Measurements from ENCODE around the gene SMIM36.
"Not testable (repeated sequence)": the region's sequence is repeated elsewhere in the genome, so short reads cannot be mapped to it uniquely, and the experiment has no call there.

SMIM36 gene

GRCh38 chr17:55507669-55508068 lies 3.6 kb downstream of the SMIM36 start:
- not testable (repeated sequence) for DNase-seq (ENCODE audit: low read depth in 2 of 3, low spot score in 1 of 3)

GRCh38 chr17:55501626-55502025 lies 9.6 kb downstream of the SMIM36 start:
- not testable (repeated sequence) for DNase-seq (ENCODE audit: low read depth in 2 of 3, low spot score in 1 of 3)

- no peak for DNase-seq (ENCODE audit: low read depth in 2 of 3, low spot score in 1 of 3)
Observed at GRCh38 chr17:55500103-55500502, 11.1 kb downstream of the SMIM36 start.

GRCh38 chr17:55496094-55496881 lies 15.0 kb downstream of the SMIM36 start:
- no peak for DNase-seq (ENCODE audit: low read depth in 2 of 3, low spot score in 1 of 3)

- no peak for DNase-seq (ENCODE audit: low read depth in 2 of 3, low spot score in 1 of 3)
Observed at GRCh38 chr17:55495239-55495638, 16.0 kb downstream of the SMIM36 start.

DNA sequence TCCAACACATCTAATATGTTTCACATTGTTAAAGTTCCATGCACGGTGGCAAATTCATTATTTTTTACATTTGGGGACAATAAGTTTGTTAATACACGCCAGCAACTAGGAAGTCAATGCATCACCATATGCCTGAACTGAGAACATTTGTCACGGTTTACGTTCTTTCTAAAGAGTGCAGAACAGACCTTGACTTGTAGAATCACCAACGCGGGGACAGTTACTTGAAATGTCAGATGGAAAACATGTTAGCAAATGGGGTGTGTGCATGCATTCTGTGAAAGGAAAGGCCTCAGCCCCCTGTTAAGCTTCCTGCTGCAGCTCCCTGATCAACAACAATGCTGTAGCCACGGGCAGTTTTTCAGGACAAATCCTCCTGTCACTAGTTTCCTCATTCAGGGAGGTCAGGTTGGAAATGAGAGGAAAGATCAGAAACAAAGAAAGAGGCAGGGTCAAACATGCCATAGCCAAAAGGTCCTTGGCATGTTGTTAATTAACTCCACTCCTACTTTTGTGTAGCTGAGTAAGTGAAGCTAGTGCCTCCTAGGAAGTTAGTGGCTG lies 18.4 kb downstream of the SMIM36 start:
- no peak for DNase-seq (ENCODE audit: low read depth in 2 of 3, low spot score in 1 of 3)

- no peak for DNase-seq (ENCODE audit: low read depth in 2 of 3, low spot score in 1 of 3)
Observed at GRCh38 chr17:55490376-55490775, 20.9 kb downstream of the SMIM36 start.

- no peak for DNase-seq (ENCODE audit: low read depth in 2 of 3, low spot score in 1 of 3)
Observed at GRCh38 chr17:55487695-55488432, 23.4 kb downstream of the SMIM36 start.

DNA sequence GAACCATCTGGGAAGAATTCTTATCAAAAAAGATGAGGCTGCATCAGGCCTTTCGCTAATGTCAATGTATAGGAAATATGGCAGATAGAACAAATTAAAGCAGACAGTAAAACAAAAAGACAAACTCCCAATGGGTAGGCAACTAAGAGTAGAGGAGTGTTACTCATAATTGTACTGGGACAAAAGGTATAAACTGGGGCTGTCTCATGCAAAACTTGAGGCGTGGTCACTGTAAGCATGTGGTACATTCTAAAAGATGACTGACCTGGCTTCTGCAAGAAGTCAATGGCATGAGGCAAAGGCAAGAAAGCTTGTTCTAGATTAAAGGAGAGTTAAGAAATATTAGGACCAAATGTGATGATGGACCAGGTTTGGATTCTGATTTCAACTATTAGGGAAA lies 26.7 kb downstream of the SMIM36 start:
- DNase-seq (ENCODE audit: low read depth in 2 of 3, low spot score in 1 of 3) = no peak

GRCh38 chr17:55482591-55483389 lies 28.5 kb downstream of the SMIM36 start:
- no peak for DNase-seq (ENCODE audit: low read depth in 2 of 3, low spot score in 1 of 3)

GRCh38 chr17:55480631-55481315 lies 30.5 kb downstream of the SMIM36 start:
- DNase-seq (ENCODE audit: low read depth in 2 of 3, low spot score in 1 of 3) = no peak

GRCh38 chr17:55479903-55480302 lies 31.3 kb downstream of the SMIM36 start:
- no peak for DNase-seq (ENCODE audit: low read depth in 2 of 3, low spot score in 1 of 3)

DNA sequence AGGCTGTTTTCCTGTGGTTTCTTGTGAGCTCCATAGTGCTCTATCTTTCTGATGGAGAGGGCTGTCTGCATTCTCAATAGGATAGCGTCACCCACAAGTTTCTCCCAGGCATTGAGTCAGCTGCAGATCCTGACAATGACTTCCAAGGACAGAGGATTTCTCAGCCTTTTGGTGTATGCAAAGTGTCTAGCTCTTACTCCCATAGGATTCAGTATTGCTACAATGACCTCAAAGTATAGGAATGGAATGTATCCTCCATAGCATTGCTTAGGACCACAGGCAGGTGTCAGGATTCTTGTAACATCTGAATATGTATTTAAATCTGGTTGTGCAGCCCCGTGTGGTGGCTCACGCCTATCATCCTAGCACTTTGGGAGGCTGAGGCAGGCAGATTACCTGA lies 32.3 kb downstream of the SMIM36 start:
- DNase-seq (ENCODE audit: low read depth in 2 of 3, low spot score in 1 of 3) = no peak

DNA sequence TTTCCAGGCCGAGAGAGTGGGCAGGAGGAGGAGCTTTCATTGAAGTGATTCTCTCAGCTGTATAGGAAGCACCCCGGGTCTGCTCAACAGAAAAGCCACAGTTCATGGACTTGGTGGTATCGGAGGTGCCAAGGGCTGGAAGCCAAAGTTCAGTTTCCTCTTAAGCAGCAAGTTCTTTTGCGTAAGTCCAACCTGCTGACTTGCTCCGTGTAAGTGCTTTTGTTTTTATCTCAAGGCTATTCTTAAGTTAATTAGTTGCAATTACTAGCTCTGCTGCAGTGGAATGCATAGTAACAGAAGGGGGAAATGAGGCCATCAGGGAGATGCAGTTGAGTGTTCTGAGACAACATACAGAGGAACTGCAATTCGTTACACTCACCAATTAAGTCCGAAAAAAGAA lies 44.6 kb downstream of the SMIM36 start:
- no peak for DNase-seq (ENCODE audit: low read depth in 2 of 3, low spot score in 1 of 3)

- DNase-seq (ENCODE audit: low read depth in 2 of 3, low spot score in 1 of 3) = not testable (repeated sequence)
Observed at GRCh38 chr17:55465771-55466170, 45.5 kb downstream of the SMIM36 start.

DNA sequence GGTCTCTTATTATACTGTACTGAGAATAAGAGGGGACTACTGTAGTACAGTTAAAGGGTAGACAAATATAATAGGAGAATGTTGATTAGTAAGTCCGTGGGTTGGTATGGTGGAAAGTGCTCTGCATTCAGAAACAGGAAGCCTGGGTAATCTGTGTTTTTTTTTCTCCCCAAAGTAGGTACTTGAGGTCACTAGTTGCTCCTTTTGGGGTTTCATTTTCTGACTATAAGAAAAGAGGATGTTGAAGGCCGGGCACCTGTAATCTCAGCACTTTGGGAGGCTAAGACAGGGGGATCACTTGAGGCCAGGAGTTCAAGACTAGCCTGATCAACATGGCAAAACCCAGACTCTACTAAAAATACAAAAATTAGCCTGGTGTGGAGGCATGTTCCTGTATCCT lies 47.7 kb downstream of the SMIM36 start:
- no peak for DNase-seq (ENCODE audit: low read depth in 2 of 3, low spot score in 1 of 3)

DNA sequence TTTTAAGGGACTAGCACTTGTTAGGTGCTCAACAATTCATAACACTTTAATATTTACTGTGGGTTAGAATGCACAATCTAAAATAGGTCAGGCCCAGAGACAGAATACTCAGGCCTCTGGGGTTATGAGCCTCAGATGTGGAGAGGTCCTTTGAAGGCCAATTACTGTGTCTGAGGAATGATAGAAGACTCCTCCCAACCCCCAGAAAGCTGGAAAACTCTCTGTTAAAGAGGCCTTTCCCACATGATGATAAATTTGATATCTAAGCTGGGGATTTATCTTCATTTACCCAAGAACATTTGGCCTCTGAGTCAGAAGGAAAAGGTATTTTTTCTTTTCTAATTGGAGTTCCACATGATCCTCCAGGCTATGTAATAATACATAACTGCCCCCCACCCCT lies 48.5 kb downstream of the SMIM36 start:
- no peak for DNase-seq (ENCODE audit: low read depth in 2 of 3, low spot score in 1 of 3)

DNA sequence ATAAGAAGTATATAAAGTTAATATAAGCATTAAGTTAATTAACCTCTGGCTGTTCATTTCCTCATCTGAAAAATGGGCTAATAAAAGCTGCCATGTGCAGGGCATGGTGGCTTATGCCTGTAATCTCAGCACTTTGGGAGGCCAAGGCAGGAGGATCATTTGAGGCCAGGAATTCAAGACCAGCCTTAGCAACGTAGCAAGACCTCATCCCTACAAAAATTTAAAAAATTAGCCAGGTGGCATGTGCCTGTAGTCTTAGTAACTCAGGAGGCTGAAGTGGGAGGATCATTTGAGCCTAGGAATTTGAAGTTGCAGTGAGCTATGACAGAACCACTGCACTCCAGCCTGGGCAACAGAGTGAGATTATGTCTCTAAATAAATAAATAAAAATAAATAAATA lies 49.0 kb downstream of the SMIM36 start:
- no peak for DNase-seq (ENCODE audit: low read depth in 2 of 3, low spot score in 1 of 3)

DNA sequence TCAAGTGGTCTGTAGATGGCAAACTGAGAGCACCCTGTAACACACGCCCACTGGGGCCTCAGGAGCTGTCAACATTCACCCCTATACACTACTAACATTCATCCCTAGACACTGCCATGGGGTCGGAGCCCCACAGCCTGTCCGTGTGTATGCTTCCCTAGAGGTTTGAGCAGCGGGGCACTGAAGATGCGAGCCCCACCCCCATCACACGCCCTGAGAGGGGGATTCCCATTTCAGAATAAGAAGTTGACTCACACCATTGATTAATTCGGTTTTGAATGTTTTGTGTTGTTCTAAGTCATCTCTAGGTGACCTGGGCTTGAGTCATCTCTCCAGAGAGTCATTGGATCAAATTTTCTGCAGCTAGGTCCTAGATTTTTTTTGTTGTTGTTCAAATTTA lies 52.3 kb downstream of the SMIM36 start:
- peak; percentile 47 to 58 (median 56) for DNase-seq (ENCODE audit: low read depth in 2 of 3, low spot score in 1 of 3)

GRCh38 chr17:55458287-55458900 lies 52.9 kb downstream of the SMIM36 start:
- DNase-seq (ENCODE audit: low read depth in 2 of 3, low spot score in 1 of 3) = no peak
